RWPE2 (cell line): ENCODE results near the gene NFATC4.

ENCODE experiments used
- ATAC-seq: fragments of 200-7000 bp; cut with Tn5 transposase; 3 replicates; pipeline ENCODE4 v1.9.1; 2021; ENCODE audit warnings: low read depth
- DNase-seq: peaks from one replicate; pipeline ENCODE4 v3.0.0-alpha.2; 2020; ENCODE audit warnings: low spot score
- H3K27ac ChIP-seq: fragments of 450-650 bp; 2 replicates; pipeline ENCODE4 v1.5.1; 2017; ENCODE audit warnings: mild to moderate bottlenecking; ENCODE audit not compliant: poor library complexity, severe bottlenecking
- H3K27me3 ChIP-seq: fragments of 250-450 bp; sonication (Bioruptor Pico); 2 replicates; pipeline ENCODE4 v1.5.1; 2021; ENCODE audit warnings: mild to moderate bottlenecking, moderate library complexity; ENCODE audit not compliant: insufficient read depth, poor library complexity, severe bottlenecking
- H3K36me3 ChIP-seq: fragments of 250-450 bp; sonication (Bioruptor Pico); 2 replicates; pipeline ENCODE4 v1.5.1; 2020; ENCODE audit warnings: low read depth, mild to moderate bottlenecking, moderate library complexity
- H3K4me1 ChIP-seq: fragments of 250-450 bp; sonication (Bioruptor Pico); 2 replicates; pipeline ENCODE4 v1.5.1; 2021; ENCODE audit warnings: mild to moderate bottlenecking, moderate library complexity; ENCODE audit not compliant: insufficient read depth, poor library complexity, severe bottlenecking
- H3K4me3 ChIP-seq: fragments of 250-450 bp; sonication (Bioruptor Pico); 2 replicates; pipeline ENCODE4 v1.5.1; 2021; ENCODE audit warnings: mild to moderate bottlenecking, moderate library complexity; ENCODE audit not compliant: severe bottlenecking
- H3K9me3 ChIP-seq: fragments of 250-450 bp; sonication (Bioruptor Pico); 2 replicates; pipeline ENCODE4 v1.5.1; 2021; ENCODE audit warnings: mild to moderate bottlenecking, moderate library complexity; ENCODE audit not compliant: severe bottlenecking
- TF ChIP-seq, protein P1 (sequence below): fragments of 450-650 bp; IDR thresholded peaks from one replicate; pipeline ENCODE4 v1.5.1; 2017; ENCODE audit warnings: mild to moderate bottlenecking, moderate library complexity; ENCODE audit not compliant: poor library complexity, severe bottlenecking

The NFATC4 gene

DNA sequence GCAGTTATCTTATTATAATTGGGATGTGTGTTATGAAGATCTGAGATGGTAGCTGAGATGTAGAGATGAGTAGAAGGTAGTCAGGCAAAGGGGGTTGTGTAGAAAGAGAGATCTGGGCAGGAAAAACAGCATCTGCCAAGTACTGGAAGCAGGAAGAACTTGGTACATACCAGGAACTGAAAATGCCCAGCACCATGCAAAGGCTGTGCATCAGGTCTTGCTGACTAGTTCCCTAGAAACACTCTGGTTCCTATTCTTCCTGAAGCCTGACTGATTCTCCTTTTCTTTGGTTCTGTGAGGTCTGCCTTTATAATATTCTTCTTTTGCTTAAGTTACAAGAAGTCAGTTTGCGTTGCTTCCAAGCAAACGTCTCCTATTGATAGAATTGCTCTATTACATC lies 6.7 kb upstream of the NFATC4 start:
- no peaks in the 10 kb centered on the region for H3K36me3 ChIP-seq
- DNase-seq (no peak), ATAC-seq (no peak)
- no peak overlapping the region for H3K27ac ChIP-seq
- TF ChIP-seq, protein P1, sequence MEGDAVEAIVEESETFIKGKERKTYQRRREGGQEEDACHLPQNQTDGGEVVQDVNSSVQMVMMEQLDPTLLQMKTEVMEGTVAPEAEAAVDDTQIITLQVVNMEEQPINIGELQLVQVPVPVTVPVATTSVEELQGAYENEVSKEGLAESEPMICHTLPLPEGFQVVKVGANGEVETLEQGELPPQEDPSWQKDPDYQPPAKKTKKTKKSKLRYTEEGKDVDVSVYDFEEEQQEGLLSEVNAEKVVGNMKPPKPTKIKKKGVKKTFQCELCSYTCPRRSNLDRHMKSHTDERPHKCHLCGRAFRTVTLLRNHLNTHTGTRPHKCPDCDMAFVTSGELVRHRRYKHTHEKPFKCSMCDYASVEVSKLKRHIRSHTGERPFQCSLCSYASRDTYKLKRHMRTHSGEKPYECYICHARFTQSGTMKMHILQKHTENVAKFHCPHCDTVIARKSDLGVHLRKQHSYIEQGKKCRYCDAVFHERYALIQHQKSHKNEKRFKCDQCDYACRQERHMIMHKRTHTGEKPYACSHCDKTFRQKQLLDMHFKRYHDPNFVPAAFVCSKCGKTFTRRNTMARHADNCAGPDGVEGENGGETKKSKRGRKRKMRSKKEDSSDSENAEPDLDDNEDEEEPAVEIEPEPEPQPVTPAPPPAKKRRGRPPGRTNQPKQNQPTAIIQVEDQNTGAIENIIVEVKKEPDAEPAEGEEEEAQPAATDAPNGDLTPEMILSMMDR, result no peak
- no peaks in the 10 kb centered on the region for H3K9me3 ChIP-seq
- H3K4me1 ChIP-seq, result peaks cover 9% of the 10 kb centered on the region
- no peak overlapping the region for H3K4me3 ChIP-seq
- no peaks in the 10 kb centered on the region for H3K27me3 ChIP-seq

DNA sequence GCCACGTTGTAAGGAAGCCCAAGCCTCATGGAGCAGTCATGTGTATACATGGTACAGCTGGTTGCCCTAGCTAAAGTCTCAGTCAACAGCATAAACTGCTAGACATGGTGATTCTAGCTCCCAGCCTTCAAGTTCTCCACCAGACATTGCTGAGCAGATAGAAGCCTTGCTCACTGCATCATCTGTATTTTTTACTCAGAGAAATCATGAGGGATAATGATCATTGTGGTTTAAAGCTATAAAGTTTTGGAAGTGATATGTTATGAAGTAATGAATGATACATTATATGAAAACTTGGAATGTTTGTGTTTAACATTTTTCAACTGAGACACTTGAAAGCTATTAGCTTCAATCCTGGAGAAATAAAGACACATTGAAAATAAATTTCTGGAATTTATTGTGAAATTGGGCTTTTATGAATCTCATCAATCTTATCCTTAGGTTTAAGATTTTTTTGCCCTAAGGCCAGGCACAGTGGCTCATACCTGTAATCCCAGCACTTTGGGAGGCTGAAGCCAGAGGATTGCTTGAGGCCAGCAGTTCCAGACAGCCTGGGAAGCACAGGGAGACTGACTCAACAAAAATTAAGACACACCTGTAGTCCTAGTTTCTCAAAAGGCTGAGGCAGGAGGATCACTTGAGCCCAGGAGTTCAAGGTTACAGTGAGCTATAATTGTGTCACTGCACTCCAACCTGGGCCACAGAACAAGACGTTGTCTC lies 5.6 kb upstream of the NFATC4 start:
- Histone ChIP-seq H3K9me3 (no peaks in the 10 kb centered on the region), H3K4me3 (no peak overlapping the region), H3K27ac (peak overlapping the region; percentile 16), H3K36me3 (no peaks in the 10 kb centered on the region), H3K4me1 (peaks cover 9% of the 10 kb centered on the region), H3K27me3 (peaks cover 2% of the 10 kb centered on the region)
- no peak for ATAC-seq
- TF ChIP-seq, protein P1, result no peak
- DNase-seq, result no peak

DNA sequence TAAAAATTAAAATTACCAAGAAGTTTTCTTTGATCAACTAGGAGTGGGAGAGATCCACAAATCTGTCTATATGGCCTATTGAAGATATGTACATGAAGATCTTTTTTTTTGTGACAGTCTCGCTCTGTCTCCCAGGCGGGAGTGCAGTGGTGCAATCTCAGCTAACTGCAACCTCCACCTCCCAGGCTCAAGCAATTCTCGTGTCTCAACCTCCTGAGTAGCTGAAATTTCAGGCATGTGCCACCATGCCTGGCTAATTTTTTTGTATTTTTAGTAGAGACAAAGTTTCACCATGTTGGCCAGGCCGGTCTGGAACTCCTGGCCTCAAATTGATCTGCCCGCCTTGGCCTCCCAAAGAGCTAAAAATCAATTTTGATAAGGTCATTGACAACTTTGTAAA lies 4.6 kb upstream of the NFATC4 start:
- H3K27ac ChIP-seq, result no peak overlapping the region
- peaks cover 9% of the 10 kb centered on the region for H3K4me1 ChIP-seq
- DNase-seq (no peak), ATAC-seq (no peak)
- no peaks in the 10 kb centered on the region for H3K36me3 ChIP-seq
- TF ChIP-seq, protein P1, result no peak
- peaks cover 5% of the 10 kb centered on the region for H3K27me3 ChIP-seq
- H3K9me3 ChIP-seq, result no peaks in the 10 kb centered on the region
- no peak overlapping the region for H3K4me3 ChIP-seq

DNA sequence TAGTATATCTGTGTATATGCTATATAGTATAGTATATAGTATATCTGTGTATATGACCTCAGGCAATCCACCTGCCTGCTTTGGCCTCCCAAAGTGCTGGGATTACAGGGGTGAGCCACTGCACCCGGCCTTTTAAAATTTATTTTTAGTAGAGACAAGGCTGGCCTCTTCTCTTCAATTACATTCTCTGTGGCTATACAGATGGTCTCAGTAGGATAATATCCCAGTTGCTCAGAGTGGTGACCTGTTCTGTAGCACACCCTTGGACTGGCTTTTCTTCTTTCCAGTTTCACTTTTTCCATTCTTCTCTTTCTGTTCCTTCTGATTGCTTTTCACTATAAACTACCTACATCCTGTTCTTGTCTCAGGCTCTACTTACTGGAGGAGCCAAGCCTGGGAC lies 3.1 kb upstream of the NFATC4 start:
- TF ChIP-seq, protein P1, result no peak
- Histone ChIP-seq H3K9me3 (no peaks in the 10 kb centered on the region), H3K4me1 (peaks cover 9% of the 10 kb centered on the region), H3K27me3 (peaks cover 5% of the 10 kb centered on the region), H3K36me3 (no peaks in the 10 kb centered on the region), H3K4me3 (no peak overlapping the region), H3K27ac (no peak overlapping the region)
- no peak for DNase-seq
- ATAC-seq, result no peak
